Panc1 (cell line): ENCODE measurements around the gene NLRC5.

Experiments
- CTCF ChIP-seq: fragments of 450-650 bp; IDR thresholded peaks from 2 replicates; pipeline ENCODE4 v1.5.1; 2017; ENCODE audit warnings: mild to moderate bottlenecking
- REST ChIP-seq, 2 experiments: IDR thresholded peaks; 2 replicates each; pipeline ENCODE4 v1.6.1; 2011 to 2012; ENCODE audit warnings: low read depth in 2 of 2, control low read depth in 1 of 2, low read length in 1 of 2, mild to moderate bottlenecking in 1 of 2, moderate library complexity in 1 of 2; ENCODE audit not compliant: insufficient read depth in 1 of 2

- no peak for TF ChIP-seq REST (IDR thresholded peaks at IDR 0.05; ENCODE audit: insufficient read depth in 1 of 2, low read depth in 2 of 2, low read length in 1 of 2)
- no peak for TF ChIP-seq CTCF
Observed at GRCh38 chr16:57003439-57004386, 14.4 kb downstream of the NLRC5 start.
